GM15510 (cell line): ENCODE measurements around the gene OR10AD1.

ENCODE experiments used
- POLR2A ChIP-seq: IDR thresholded peaks from 3 replicates; pipeline ENCODE4 v1.6.1; 2011; ENCODE audit warnings: borderline replicate concordance; ENCODE audit not compliant: insufficient read length; ENCODE audit errors: extremely low read depth

OR10AD1 gene

GRCh38 chr12:48197549-48197970 is 5.5 kb downstream of the OR10AD1 start:
- TF ChIP-seq POLR2A, result no peak

DNA sequence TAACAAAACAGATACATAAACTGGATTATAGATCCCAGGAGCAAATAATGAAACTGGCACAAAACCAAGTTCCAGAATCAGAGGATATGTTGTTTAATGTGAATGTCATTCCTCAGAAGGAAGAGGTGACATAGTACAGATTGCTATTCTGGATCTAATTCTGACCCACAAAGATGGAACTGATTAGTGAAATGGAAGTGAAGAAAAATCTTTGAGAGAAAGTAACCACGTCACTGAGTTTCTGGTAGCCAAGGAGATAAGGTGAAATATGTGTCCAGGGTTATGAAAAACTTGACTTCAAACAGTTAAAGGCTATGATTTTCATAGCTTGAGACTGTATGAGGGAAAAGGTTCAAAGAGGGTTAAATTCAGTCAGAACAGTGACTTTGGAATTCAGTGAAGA is 8.3 kb downstream of the OR10AD1 start:
- no peak for TF ChIP-seq POLR2A

- TF ChIP-seq POLR2A, result no peak
These were observed 9.5 kb downstream of the OR10AD1 start for GRCh38 chr12:48193623-48194022.

DNA sequence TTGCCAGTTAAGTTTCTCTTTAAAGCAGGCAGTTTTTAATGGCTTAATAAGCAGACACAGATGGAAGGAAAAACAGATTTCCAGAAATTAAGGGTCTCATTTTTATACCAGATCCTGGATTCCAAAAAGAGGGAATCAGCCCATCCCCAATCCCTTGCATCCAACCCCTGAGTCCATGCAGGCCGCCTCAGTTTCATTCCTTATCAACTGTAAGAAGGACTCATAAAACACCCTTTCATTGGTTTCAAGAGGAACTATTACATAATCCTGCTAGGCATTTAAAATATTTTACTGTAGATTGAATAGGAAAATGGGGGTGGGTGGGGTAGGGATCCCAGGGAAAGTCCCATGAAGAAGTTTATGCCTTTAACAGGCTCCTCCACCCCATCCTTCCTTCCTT is 10.2 kb downstream of the OR10AD1 start:
- TF ChIP-seq POLR2A, result no peak

GRCh38 chr12:48191096-48191495 is 12.0 kb downstream of the OR10AD1 start:
- TF ChIP-seq POLR2A, result no peak

GRCh38 chr12:48189331-48190125 is 13.6 kb downstream of the OR10AD1 start:
- no peak for TF ChIP-seq POLR2A

- TF ChIP-seq POLR2A, result no peak
These were observed 15.0 kb downstream of the OR10AD1 start for GRCh38 chr12:48187916-48188695.

DNA sequence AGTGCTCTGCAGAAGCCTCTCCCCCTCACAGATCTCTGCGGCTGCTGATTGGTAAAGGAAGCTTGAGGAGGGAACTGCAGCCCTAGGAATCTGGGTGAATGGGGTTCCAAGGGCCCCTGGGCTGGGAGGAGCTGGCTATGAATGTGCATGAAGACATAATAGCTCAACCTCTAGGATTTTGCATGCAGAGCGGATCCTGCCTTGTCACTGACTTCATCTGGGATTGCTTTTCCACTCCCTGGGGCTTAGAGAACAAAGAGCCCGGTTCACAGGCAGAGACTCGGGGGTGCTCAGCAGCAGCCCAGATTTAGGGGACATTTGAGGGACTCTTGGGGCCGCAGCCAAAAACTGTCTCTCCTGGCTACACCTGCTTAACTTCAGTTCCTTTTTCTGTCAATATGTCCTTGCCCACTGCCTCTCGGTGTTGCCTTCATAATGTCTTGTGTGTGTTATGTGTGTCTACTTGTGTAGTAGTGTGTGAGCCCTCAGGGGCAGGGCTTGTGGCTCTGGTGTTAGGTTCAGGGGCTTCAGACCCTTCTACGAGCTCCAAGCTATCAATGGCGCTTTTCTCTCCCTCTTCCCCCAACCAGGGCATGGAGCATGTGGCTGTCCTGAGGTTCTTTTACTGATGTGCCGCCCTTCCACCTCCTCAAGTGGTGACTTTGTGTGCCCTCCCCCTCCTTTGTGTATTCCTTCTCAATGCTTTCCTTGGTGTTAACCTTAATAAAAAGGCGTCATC is 17.7 kb downstream of the OR10AD1 start:
- TF ChIP-seq POLR2A, result no peak

- no peak for TF ChIP-seq POLR2A
These were observed 18.6 kb downstream of the OR10AD1 start for GRCh38 chr12:48184549-48184922.

- TF ChIP-seq POLR2A, result no peak
These were observed 19.1 kb downstream of the OR10AD1 start for GRCh38 chr12:48183876-48184548.

- TF ChIP-seq POLR2A, result no peak
These were observed 19.8 kb downstream of the OR10AD1 start, which contains the start of gene CCDC184 for GRCh38 chr12:48183091-48183875. CCDC184 (plus strand) TSS chr12:48183644; CDS start chr12:48184123, 479 bp downstream.

DNA sequence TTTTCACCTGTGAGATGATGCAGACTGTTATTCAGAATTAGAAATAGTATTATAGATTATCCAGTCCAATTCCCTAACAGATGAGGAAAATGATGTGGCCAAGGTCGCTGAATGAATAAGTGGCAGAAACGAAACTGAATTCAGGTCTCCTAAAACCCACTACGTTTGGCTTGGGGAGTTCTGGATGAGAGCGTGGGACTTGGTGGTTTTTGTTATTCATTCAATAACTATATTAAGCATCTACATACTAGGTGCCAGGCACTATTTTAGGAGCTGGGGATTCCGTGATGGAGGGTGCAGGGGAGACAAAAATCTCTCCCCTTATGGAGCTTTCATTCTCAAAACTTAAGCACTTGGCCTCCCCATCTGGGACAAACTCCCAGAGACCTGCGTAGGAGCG is 20.5 kb downstream of the OR10AD1 start:
- TF ChIP-seq POLR2A, result no peak

- no peak for TF ChIP-seq POLR2A
These were observed 22.1 kb downstream of the OR10AD1 start for GRCh38 chr12:48180857-48181495.
